ENCODE data around the gene ADAMTSL1. TPM values are rescaled to one million over a fixed set of nuclear protein-coding genes. Genes with fewer than 3 reads are reported as not detected.
"Not testable (repeated sequence)": the region's sequence is repeated elsewhere in the genome, so short reads cannot be mapped to it uniquely, and the experiment has no call there.

Gene ADAMTSL1
- total RNA-seq, 1 donor from 2014 or later, result 11.4 TPM

DNA sequence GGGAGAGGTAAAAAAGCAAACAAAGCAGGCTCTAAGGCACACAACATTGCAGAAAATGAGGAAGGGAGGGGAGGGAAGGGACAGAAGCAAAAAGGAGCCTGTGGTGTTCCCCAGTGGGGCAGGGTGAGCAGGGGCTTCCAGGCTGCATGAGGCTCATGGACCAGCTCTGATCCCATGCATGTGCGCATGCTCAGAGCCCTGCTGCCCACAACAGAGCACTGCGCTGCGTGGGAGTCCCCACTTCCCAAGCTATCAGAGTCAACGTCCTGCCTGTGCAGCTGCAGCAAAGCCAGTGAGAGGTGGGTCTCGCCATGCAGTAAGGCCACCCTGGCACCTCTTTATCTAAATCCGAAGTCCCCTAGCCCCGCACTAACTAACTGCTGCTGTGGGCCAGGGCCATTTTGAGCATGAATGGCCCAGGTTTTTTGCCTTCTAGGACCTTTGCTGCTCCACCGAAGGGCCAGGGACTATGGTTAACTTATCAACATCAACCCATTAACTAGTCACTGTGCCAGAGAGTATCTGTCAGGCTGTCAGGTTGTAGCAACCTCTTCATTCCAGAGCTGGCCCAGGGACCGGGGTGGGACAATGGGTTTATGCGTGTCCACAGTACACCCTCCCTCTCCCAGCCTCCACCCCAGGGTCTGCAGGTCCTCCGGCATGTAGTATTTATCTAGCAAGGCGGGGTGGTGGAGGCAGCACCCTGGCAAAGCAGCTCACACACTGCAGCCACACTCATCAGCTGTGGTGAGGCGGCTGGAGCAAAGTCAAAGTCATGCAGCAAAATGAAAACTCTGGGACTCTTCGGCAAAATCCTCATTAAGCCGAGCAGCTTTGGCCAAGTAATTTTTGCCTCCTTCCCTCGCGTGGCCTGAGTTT, 435.4 kb downstream of the ADAMTSL1 start:
- FAIRE-seq, result no peak

DNA sequence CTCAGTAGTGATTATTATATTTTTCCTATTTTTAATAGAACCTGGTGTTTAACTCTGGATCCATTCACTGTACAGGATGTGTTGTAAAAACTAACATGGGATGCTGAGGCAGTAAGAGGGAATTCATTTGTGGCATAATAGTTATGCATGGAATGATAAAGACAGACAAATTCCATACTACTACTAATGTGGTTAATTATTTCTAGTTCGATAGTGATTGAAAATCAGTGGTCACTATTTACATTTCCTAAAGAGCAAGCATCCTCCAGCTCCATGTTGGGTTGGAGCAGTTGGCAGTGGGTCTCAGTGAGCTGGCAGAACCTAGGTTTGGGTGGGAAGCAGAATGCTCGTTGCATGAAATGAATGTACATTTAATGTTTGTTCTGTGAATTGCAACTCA, 436.5 kb downstream of the ADAMTSL1 start:
- no peak for DNase-seq (ENCODE audit: low spot score in 2 of 2)

More for the DNA sequence above, 435.4 kb downstream of the ADAMTSL1 start:
- DNase-seq (ENCODE audit: low spot score in 2 of 2), result no peak

DNA sequence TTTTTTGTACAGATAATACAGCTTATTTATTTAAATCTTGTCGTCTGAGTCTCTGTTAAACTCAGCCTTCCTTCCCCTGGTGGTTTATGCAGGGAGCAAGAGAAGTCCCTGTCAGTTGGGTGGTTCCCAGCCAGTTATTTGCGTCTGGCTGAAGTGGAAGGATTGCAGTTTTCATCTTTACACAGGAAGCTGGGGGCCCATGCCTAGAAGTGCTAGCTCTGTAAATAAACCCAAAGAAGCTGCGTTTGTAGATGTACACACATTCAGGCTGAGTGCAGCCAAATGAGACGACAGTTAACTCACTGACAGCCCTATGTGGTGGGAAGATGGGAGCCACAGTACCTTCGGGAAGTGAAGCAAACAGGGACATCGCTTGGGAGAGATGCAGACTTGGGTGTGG, 437.0 kb downstream of the ADAMTSL1 start:
- FAIRE-seq, result no peak
- DNase-seq (ENCODE audit: low spot score in 2 of 2), result peak in 1 of 2 donors; percentile 18

More for the DNA sequence above, 436.5 kb downstream of the ADAMTSL1 start:
- no peak for FAIRE-seq

DNA sequence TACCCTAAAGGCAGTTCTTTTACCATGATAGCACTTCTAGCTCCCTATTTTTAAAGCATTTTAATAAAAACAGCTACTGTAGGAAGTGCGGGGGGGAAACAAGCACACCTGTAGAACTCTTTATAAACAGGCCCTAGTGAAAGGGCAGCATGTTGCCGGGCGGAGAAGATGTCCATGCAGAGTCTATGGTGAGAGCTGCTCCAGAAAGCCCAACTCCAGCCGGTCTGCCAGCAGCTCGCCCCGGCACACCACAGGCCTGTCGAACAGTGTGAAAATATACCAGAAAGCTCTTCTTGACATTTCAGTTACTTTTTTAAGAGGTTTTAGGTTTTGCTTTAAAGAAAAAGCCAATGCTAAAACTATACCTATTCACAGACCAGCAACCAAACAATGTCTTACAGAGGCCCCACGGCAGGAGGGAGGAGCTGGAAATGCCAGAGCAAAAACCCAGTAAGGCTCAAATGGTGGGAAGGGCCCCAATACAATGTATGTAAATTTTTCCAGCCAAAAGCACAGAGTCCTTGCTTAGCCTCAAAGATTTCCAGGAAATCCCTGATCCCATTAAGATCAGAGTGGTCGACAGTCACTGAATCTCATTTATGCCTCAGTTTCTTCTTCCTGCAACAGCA, 437.9 kb downstream of the ADAMTSL1 start:
- no peak for FAIRE-seq
- DNase-seq (ENCODE audit: low spot score in 2 of 2), result no peak

GRCh38 chr9:18920141-18921084, 446.5 kb downstream of the ADAMTSL1 start:
- FAIRE-seq, result no peak
- DNase-seq (ENCODE audit: low spot score in 2 of 2), result no peak

DNA sequence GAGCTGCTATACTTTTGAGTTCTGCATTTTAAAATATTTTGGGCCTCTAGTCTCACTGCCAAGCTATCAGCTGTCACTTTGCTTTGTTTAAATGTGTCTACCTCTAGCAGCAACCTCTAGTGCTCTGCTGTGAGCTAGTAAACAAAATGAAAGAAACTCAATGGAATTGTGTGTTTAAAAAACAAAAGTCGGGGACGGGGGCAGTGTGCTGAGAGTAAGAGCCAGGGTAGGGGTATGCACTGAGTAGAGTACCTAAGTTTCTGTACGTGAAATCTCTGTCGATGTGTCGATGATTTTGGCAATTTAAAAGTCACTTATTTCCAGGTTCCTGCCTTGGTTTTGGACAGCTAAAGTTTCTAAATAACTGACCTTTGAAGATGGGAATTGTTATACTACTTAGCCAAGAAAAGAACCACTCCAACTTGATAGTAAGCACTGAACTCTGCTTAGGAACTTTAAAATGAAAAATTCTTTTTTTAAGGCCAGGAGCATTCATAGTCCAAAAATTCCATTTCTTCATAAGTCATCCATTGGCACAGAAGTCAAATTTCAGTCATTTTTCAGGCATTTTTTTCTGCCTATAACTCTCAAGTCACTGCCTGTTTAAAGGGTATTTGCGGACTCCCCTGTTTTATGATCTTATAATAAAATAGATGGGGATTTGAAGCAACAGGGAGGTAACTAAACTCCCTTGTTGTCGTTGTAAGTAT, 447.6 kb downstream of the ADAMTSL1 start:
- no peak for FAIRE-seq
- no peak for DNase-seq (ENCODE audit: low spot score in 2 of 2)

- DNase-seq (ENCODE audit: low spot score in 2 of 2), result no peak
These were observed 448.4 kb downstream of the ADAMTSL1 start for GRCh38 chr9:18922161-18922885.

DNA sequence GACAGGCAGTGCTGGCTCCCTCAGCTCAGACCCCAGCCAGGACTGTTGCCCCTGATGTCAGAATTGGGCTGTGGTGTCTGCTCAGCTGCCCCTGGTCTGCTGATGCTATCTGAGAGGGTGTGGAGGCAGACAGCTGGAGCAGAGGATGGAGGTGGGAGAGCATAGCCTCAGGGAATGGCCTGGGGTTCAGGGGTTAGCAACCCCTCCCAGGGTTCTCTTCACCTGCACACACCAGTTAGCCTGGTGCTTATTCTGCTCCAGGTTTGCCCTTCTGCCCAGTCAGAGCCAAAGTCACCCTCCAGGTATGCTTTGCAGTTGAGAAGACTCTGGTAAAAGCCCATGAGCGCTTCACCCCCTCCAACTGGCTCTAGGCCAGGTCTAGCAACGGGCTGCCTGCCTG, 449.2 kb downstream of the ADAMTSL1 start:
- DNase-seq (ENCODE audit: low spot score in 2 of 2) (no peak), FAIRE-seq (no peak)

More at GRCh38 chr9:18922161-18922885, 448.4 kb downstream of the ADAMTSL1 start:
- FAIRE-seq, result no peak

DNA sequence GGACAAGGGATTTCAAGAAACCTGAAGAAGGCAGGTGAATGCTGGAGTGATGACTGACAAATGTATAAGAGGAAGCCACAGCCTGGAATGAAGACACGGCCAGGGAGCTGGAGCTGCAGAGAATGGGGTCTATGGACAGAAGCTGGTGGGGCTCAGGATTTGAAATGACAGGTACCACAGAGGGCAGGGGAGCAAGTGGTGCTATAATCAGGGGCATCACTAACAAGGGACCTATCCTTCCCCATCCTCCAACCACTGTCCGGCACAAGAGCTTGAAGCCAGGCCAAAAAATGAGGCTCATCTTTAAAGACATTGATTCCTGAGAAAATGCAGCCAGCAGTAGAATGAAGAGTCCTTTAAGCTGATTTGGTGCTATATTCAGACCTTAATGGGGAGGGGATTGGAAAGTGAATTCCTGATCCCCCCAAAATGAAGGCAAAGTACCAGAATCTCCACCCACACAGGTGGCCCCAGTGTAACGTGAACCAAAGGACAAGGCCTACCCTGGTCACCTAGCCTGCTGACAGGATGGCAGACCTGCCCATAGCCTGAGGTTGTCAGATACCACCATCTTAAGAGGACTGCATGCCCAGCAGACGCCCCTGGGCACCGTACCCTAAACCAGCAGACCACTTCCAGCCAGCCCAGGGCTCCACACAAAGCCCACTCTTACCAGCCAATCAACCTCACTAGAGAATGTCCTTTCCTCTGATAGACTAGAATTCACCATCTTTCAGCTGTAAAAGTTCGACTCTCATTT, 449.9 kb downstream of the ADAMTSL1 start:
- FAIRE-seq (no peak), DNase-seq (ENCODE audit: low spot score in 2 of 2) (no peak)

- FAIRE-seq, result no peak
These were observed 451.9 kb downstream of the ADAMTSL1 start for GRCh38 chr9:18925880-18926279.

GRCh38 chr9:18926513-18926912, 452.6 kb downstream of the ADAMTSL1 start:
- FAIRE-seq (no peak), DNase-seq (ENCODE audit: low spot score in 2 of 2) (no peak)

More at GRCh38 chr9:18925880-18926279, 451.9 kb downstream of the ADAMTSL1 start:
- DNase-seq (ENCODE audit: low spot score in 2 of 2), result no peak

- no peak for FAIRE-seq
- no peak for DNase-seq (ENCODE audit: low spot score in 2 of 2)
These were observed 454.8 kb downstream of the ADAMTSL1 start for GRCh38 chr9:18928711-18929110.

- not testable (repeated sequence) for FAIRE-seq
These were observed 456.7 kb downstream of the ADAMTSL1 start for GRCh38 chr9:18930611-18931010.

GRCh38 chr9:18935541-18935940, 461.6 kb downstream of the ADAMTSL1 start:
- DNase-seq (ENCODE audit: low spot score in 2 of 2), result no peak
- FAIRE-seq, result no peak

More at GRCh38 chr9:18930611-18931010, 456.7 kb downstream of the ADAMTSL1 start:
- DNase-seq (ENCODE audit: low spot score in 2 of 2), result not testable (repeated sequence)

- DNase-seq (ENCODE audit: low spot score in 2 of 2) (no peak), FAIRE-seq (no peak)
These were observed 462.3 kb downstream of the ADAMTSL1 start for GRCh38 chr9:18936094-18936871.

GRCh38 chr9:18939943-18940342, 466.0 kb downstream of the ADAMTSL1 start:
- no peak for DNase-seq (ENCODE audit: low spot score in 2 of 2)
- FAIRE-seq, result no peak

GRCh38 chr9:18941060-18941740, 467.2 kb downstream of the ADAMTSL1 start:
- DNase-seq (ENCODE audit: low spot score in 2 of 2), result no peak
- FAIRE-seq, result no peak
